ENCODE data around the gene MYRIP.
A peak's percentile ranks its signal among the peaks of the same experiment; 100 is the strongest.
"Not testable (repeated sequence)": the region's sequence is repeated elsewhere in the genome, so short reads cannot be mapped to it uniquely, and the experiment has no call there.

MYRIP gene

DNA sequence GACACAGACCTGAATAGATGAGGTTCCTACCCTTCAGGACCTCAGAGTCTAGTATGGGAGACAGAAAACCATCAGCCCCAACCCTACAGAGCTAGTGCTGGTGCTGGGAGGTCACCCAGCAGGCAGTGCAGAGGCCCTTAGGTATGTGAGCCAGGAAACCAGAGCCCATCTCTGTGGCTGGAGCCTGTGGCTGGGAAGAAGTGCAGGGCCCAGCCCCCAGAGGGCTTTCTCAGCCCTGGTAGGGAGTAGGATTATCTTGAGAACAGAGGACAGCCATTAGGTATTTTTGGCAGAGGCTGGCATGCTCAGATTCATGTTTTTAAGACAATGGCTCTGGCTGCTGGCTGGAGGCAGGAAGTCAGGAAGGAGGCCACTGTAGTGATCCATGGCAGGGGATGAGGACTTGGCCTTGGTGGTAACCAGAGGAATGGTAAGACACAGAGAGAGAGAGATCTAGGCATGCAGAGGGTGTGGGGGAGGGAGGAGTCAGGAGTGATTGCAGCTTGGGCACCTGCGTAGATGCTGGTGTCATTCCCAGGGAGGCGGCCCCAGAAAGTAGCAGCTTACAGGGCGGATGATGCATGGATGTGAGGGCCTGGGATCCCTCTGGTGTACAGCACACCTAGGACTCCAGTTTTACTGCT is 279.2 kb downstream of the MYRIP start:
- no peak for DNase-seq

- no peak for DNase-seq
Observed at GRCh38 chr3:40096661-40097111, 287.3 kb downstream of the MYRIP start.

- DNase-seq, result no peak
Observed at GRCh38 chr3:40097131-40098117, 288.0 kb downstream of the MYRIP start.

DNA sequence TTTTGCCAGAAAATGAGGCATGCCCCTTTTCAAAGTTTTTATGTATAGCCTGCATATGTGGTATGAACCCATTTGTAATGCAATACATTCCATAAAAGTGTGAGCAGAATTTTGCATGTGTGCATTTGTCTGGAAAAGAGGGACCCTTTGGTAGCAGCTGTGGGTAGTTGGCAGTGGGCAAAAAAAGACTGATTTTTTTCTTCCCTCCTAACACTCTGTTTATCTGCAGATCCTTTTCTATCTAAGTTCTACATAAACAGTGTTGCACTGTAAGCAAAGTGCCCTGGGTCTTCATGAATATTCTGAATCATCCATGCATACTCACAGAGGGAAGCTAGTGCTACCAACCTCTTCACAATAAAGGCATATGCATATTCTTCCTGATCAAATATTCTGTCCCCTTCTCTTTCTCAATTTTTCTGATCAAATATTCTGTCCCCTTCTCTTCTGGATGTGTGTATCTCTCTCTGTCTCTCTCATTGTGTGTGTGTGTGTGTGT is 288.9 kb downstream of the MYRIP start:
- DNase-seq, result no peak

DNA sequence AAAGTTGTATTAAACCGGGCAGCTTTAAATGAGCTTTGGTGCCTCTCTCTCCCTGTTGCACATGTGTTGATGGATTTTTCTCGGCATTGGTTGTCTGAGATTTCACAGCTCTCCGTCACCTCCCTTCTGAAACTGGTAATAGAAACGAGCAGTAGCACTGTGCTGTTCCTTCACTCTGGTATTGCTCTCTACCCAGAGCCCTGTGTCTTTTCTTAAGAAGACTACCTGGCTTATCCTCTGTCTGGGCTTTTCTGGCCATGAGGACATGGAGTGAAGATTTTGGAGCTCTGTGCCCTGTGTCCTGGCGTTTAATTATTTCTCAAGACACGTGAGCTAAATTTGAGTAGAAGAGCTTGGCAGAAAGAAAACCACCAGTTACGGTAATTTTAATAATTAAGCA is 290.5 kb downstream of the MYRIP start:
- no peak for DNase-seq

- no peak for DNase-seq
Observed at GRCh38 chr3:40102182-40102581, 292.8 kb downstream of the MYRIP start.

- no peak for DNase-seq
Observed at GRCh38 chr3:40103829-40104228, 294.4 kb downstream of the MYRIP start.

DNA sequence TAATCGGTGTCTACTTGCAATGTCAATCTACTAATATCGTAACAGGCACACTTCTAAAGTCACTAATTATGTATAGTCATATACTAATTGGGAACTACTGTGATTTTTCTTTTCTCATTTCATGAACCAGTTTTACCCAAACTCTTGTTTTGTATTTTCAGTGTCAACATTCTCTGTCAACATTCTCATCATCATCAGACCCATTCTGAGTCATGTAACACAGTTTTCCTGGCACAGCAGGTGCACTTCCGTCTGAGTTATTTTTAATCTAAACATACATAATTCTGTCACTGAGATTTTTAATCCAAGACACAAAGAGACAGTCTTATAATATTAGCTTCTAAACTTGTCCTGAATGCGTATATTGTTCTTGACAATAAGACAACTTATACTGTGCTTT is 295.0 kb downstream of the MYRIP start:
- no peak for DNase-seq

- DNase-seq, result no peak
Observed at GRCh38 chr3:40108643-40109042, 299.2 kb downstream of the MYRIP start.

- no peak for DNase-seq
Observed at GRCh38 chr3:40109641-40110490, 300.5 kb downstream of the MYRIP start.

DNA sequence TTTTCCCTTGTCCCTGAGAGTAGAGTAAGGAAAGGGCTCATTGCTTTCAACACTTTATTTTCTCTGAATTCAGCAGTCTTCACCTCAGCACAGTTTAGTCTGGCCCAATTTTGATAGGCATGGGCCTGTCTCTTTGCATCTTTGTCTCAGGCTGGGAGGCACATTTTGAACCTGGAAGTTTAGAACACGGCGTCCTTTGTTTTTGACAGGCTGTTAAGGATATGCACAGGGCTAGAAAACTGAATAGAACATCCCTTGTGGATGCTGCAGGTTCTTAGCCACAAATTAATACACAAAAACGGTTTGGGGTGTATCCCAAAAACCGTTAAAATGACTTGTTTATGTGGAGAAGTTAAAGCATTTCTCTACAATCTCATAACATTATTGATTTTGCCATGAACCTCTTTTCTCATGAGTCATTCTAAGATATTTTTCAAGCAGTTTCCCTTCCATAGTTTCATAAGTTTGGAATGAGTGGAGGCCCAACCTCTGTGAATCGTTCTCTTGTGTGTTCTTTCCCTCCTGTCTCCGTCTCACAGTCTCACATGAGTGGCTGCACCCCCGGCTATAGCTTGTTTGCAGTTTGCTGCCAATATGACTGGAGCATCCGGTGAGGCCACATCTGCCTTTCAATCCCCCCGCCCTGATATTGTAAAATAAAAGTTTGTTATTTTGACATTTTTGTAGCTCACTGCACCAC is 307.2 kb downstream of the MYRIP start:
- DNase-seq, result no peak

- DNase-seq, result no peak
Observed at GRCh38 chr3:40118091-40118490, 308.7 kb downstream of the MYRIP start.

DNA sequence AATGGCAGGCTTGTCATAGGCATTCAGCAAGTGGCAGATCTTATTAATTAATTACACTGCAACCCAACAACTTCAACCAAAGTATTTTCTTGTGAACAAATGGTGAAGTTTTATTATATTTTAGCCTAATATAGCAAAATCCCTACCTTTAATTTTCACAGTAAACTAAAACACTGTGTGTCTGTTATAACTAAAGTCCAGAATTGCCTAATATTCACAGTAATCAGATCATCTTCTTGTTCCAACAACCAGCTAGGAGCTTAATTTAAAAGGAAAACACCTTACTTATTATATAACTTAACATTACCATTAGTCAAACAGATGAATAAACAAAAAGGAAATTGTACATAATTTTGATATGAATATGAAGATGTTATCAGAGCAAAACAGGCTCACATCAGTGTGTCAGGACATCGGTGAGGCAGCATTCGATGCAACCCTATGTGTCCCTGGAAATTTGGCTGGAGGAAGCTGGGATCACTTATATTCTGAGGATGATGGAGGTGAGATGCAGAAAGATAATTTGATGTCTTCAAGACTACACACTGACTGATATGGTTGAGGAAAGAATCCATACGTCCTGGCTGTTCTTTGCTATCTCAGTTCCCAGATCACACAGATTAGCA is 310.8 kb downstream of the MYRIP start:
- no peak for DNase-seq

- DNase-seq, result peak; percentile 83
Observed at GRCh38 chr3:40120806-40121205, 311.4 kb downstream of the MYRIP start.

DNA sequence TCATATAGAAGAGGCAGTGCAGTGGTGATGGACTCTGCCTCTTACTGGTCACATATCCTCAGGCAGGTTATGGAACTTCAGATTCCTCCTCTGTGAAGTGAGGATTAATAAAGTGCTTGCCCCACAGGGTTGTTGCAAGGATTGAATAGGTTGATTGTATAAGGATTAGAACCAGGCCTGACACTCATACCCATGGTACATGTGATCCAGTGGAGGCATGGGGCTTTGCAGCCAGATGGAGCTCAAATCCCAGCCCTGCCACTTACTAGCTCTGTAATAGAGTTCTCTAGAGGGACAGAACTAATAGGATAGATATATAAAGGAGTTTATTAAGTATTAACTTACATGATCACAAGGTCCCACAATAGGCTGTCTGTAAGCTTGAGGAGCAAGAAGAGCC is 315.5 kb downstream of the MYRIP start:
- no peak for DNase-seq

DNA sequence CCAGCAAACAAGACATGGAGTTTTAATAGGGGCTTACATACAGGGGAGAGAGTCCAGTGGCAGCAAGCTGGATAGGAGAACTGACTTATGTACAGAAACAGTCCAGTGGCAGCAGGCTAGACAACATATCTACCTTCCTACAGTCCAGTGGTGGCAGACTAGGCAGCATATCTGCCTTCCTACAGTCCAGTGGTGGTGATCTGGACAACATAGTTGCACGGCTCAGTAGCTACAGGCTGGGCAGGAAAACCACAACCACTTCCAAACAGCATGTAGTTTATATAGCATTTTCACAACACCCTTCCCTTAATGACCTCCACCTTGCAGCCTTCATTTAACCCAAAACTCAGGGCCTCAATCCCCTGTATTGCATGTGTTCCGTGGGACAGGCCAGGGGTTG is 318.8 kb downstream of the MYRIP start:
- DNase-seq, result no peak

DNA sequence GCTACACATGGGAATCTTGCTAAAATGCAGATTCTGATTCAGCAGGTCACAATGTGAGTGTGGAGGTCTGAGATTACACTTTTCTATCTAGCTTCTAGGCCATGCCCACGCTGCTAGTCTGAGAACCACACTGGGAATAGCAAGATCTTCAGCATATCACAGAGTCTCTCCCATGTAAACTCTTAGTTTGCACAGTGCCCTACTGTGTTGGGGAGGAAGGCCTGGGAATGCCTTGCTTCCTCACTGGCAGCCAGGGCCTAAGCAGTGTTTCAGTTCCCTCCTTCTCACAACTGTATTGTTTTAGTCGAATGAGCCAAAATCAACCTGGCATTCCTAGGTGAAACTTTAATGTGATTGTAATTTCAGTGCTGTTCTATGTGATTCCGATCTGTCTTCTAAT is 320.1 kb downstream of the MYRIP start:
- DNase-seq, result no peak

DNA sequence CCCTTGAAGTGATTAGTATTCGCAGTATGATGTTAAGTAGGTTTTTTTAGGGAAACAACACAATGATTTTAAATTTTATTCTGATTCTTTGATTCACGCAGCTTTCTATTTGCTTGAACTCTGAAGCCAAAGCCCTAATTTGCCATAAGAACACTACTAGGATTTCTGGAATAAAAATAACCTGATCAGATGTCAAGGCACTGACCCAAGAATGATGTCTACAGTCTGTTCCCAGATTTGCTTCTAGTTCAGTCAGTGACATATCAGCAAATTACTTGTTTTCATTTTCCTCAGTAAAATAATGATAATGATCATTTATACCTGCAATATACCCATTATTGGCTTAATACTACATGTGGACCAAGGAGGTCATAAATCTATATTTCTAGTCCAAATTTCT is 320.6 kb downstream of the MYRIP start:
- no peak for DNase-seq

GRCh38 chr3:40130721-40131120 is 321.3 kb downstream of the MYRIP start:
- no peak for DNase-seq

GRCh38 chr3:40133886-40134575 is 324.6 kb downstream of the MYRIP start:
- not testable (repeated sequence) for DNase-seq
